Activated T-cell treated with anti-CD3 and anti-CD28 coated beads, Interleukin-2, amount 50 U/mL, for 24 hours (primary cell): ENCODE measurements around the gene DLST.

Source experiments
- DNase-seq: peaks from one replicate; pipeline ENCODE4 v3.0.0-alpha.2; 2020
- H3K27ac Mint-ChIP-seq: 2 replicates; pipeline ENCODE4 v1.8.0; 2020; ENCODE audit warnings: mild to moderate bottlenecking, mixed read lengths
- H3K27me3 Mint-ChIP-seq: 2 replicates; pipeline ENCODE4 v1.8.0; 2020; ENCODE audit warnings: mixed read lengths
- H3K36me3 Mint-ChIP-seq: 2 replicates; pipeline ENCODE4 v1.8.0; 2020; ENCODE audit warnings: low read depth, mixed read lengths
- H3K4me1 Mint-ChIP-seq: 2 replicates; pipeline ENCODE4 v1.8.0; 2020; ENCODE audit warnings: low read depth, mixed read lengths
- H3K4me3 Mint-ChIP-seq: 2 replicates; pipeline ENCODE4 v1.8.0; 2020; ENCODE audit warnings: mild to moderate bottlenecking, moderate library complexity, mixed read lengths
- H3K9me3 Mint-ChIP-seq: 2 replicates; pipeline ENCODE4 v1.8.0; 2020; ENCODE audit warnings: mixed read lengths

DLST gene

GRCh38 chr14:74875204-74875603 is 6.5 kb upstream of the DLST start:
- no peaks in the 10 kb centered on the region for H3K9me3 Mint-ChIP-seq
- peaks cover 27% of the 10 kb centered on the region for H3K4me1 Mint-ChIP-seq
- H3K27me3 Mint-ChIP-seq: no peaks in the 10 kb centered on the region
- H3K27ac Mint-ChIP-seq: no peak overlapping the region
- no peak for DNase-seq
- no peaks in the 10 kb centered on the region for H3K36me3 Mint-ChIP-seq
- H3K4me3 Mint-ChIP-seq: no peak overlapping the region

- H3K4me1 Mint-ChIP-seq: peaks cover 35% of the 10 kb centered on the region
- H3K27me3 Mint-ChIP-seq: no peaks in the 10 kb centered on the region
- H3K9me3 Mint-ChIP-seq: no peaks in the 10 kb centered on the region
- DNase-seq: peak; percentile 55
- peak within 1 kb of the TSS; percentile 35 for H3K27ac Mint-ChIP-seq
- H3K4me3 Mint-ChIP-seq: peak within 1 kb of the TSS; percentile 16
- H3K36me3 Mint-ChIP-seq: no peaks in the 10 kb centered on the region
Observed at GRCh38 chr14:74875941-74876913, 5.5 kb upstream of the DLST start, which contains the start of gene PROX2. TSS of gene PROX2 (minus strand) at chr14:74876145. CDS start at chr14:74863834, 12,311 bp downstream.

- H3K27me3 Mint-ChIP-seq: no peaks in the 10 kb centered on the region
- H3K27ac Mint-ChIP-seq: peak overlapping the region; percentile 65
- peaks cover 57% of the 10 kb centered on the region for H3K4me1 Mint-ChIP-seq
- H3K4me3 Mint-ChIP-seq: no peak overlapping the region
- H3K9me3 Mint-ChIP-seq: no peaks in the 10 kb centered on the region
- peaks cover 24% of the 10 kb centered on the region for H3K36me3 Mint-ChIP-seq
- DNase-seq: no peak
Observed at GRCh38 chr14:74879427-74880182, 2.1 kb upstream of the DLST start.

- H3K4me1 Mint-ChIP-seq: peaks cover 63% of the 10 kb centered on the region
- H3K27ac Mint-ChIP-seq: peak overlapping the region; percentile 97
- no peaks in the 10 kb centered on the region for H3K9me3 Mint-ChIP-seq
- H3K27me3 Mint-ChIP-seq: no peaks in the 10 kb centered on the region
- H3K36me3 Mint-ChIP-seq: peaks cover 46% of the 10 kb centered on the region
- DNase-seq: no peak
- H3K4me3 Mint-ChIP-seq: peak overlapping the region; percentile 91
Observed at GRCh38 chr14:74882103-74882920, 596 bp downstream of the DLST start.

- Mint-ChIP-seq H3K4me3 (no peak overlapping the region), H3K27me3 (no peaks in the 10 kb centered on the region), H3K4me1 (peaks cover 55% of the 10 kb centered on the region), H3K36me3 (peaks cover 79% of the 10 kb centered on the region), H3K27ac (peak overlapping the region; percentile 48), H3K9me3 (no peaks in the 10 kb centered on the region)
- DNase-seq: no peak
Observed at GRCh38 chr14:74886001-74886400, 4.3 kb downstream of the DLST start.

- Mint-ChIP-seq H3K9me3 (no peaks in the 10 kb centered on the region), H3K36me3 (peaks cover 91% of the 10 kb centered on the region), H3K27ac (peak overlapping the region; percentile 79), H3K4me3 (no peak overlapping the region), H3K4me1 (peaks cover 48% of the 10 kb centered on the region), H3K27me3 (no peaks in the 10 kb centered on the region)
- no peak for DNase-seq
Observed at GRCh38 chr14:74888164-74889158, 6.7 kb downstream of the DLST start.

GRCh38 chr14:74890262-74890661 is 8.5 kb downstream of the DLST start:
- peaks cover 31% of the 10 kb centered on the region for H3K4me1 Mint-ChIP-seq
- H3K27ac Mint-ChIP-seq: peak overlapping the region; percentile 44
- DNase-seq: no peak
- H3K4me3 Mint-ChIP-seq: no peak overlapping the region
- peaks cover 92% of the 10 kb centered on the region for H3K36me3 Mint-ChIP-seq
- H3K27me3 Mint-ChIP-seq: no peaks in the 10 kb centered on the region
- no peaks in the 10 kb centered on the region for H3K9me3 Mint-ChIP-seq

GRCh38 chr14:74891870-74892269 is 10.2 kb downstream of the DLST start:
- peaks cover 93% of the 10 kb centered on the region for H3K36me3 Mint-ChIP-seq
- no peaks in the 10 kb centered on the region for H3K9me3 Mint-ChIP-seq
- no peak for DNase-seq
- H3K27me3 Mint-ChIP-seq: no peaks in the 10 kb centered on the region
- H3K27ac Mint-ChIP-seq: peak overlapping the region; percentile 41
- no peak overlapping the region for H3K4me3 Mint-ChIP-seq
- peaks cover 15% of the 10 kb centered on the region for H3K4me1 Mint-ChIP-seq

GRCh38 chr14:74892745-74893144 is 11.0 kb downstream of the DLST start:
- H3K36me3 Mint-ChIP-seq: peaks cover 98% of the 10 kb centered on the region
- peak overlapping the region; percentile 37 for H3K27ac Mint-ChIP-seq

GRCh38 chr14:74893614-74894091 is 11.9 kb downstream of the DLST start:
- H3K27ac Mint-ChIP-seq: peak overlapping the region; percentile 55
- no peak overlapping the region for H3K4me3 Mint-ChIP-seq
- peaks cover 6% of the 10 kb centered on the region for H3K4me1 Mint-ChIP-seq
- no peaks in the 10 kb centered on the region for H3K27me3 Mint-ChIP-seq
- peaks cover 98% of the 10 kb centered on the region for H3K36me3 Mint-ChIP-seq
- H3K9me3 Mint-ChIP-seq: no peaks in the 10 kb centered on the region
- DNase-seq: no peak

More at GRCh38 chr14:74892745-74893144, 11.0 kb downstream of the DLST start:
- DNase-seq: no peak
- Mint-ChIP-seq H3K9me3 (no peaks in the 10 kb centered on the region), H3K27me3 (no peaks in the 10 kb centered on the region), H3K4me1 (peaks cover 13% of the 10 kb centered on the region), H3K4me3 (no peak overlapping the region)

GRCh38 chr14:74896400-74896799 is 14.7 kb downstream of the DLST start:
- H3K9me3 Mint-ChIP-seq: no peaks in the 10 kb centered on the region
- DNase-seq: no peak
- no peak overlapping the region for H3K4me3 Mint-ChIP-seq
- peak overlapping the region; percentile 65 for H3K27ac Mint-ChIP-seq
- peaks cover 100% of the 10 kb centered on the region for H3K36me3 Mint-ChIP-seq
- no peaks in the 10 kb centered on the region for H3K27me3 Mint-ChIP-seq
- H3K4me1 Mint-ChIP-seq: peaks cover 5% of the 10 kb centered on the region

GRCh38 chr14:74897642-74898041 is 15.9 kb downstream of the DLST start:
- no peaks in the 10 kb centered on the region for H3K9me3 Mint-ChIP-seq
- H3K4me3 Mint-ChIP-seq: no peak overlapping the region
- H3K27me3 Mint-ChIP-seq: no peaks in the 10 kb centered on the region
- peak overlapping the region; percentile 13 for H3K27ac Mint-ChIP-seq
- DNase-seq: no peak
- no peaks in the 10 kb centered on the region for H3K4me1 Mint-ChIP-seq
- peaks cover 100% of the 10 kb centered on the region for H3K36me3 Mint-ChIP-seq

- Mint-ChIP-seq H3K27me3 (no peaks in the 10 kb centered on the region), H3K4me1 (no peaks in the 10 kb centered on the region), H3K9me3 (no peaks in the 10 kb centered on the region), H3K4me3 (no peak overlapping the region), H3K27ac (peak overlapping the region; percentile 22), H3K36me3 (peaks cover 100% of the 10 kb centered on the region)
- no peak for DNase-seq
Observed at GRCh38 chr14:74898083-74898482, 16.4 kb downstream of the DLST start.
